NCI-H1930 (cell line): ENCODE results near the gene PLXNB1.
A peak's percentile ranks its signal among the peaks of the same experiment; 100 is the strongest.
"Not testable (repeated sequence)": the region's sequence is repeated elsewhere in the genome, so short reads cannot be mapped to it uniquely, and the experiment has no call there.

Experiments used
- DNase-seq, 2 experiments: peaks; one replicate each; lab custom pipeline; 2025; lab: John Stamatoyannopoulos, UW

The PLXNB1 gene

GRCh38 chr3:48465531-48466378 lies 35.9 kb upstream of the PLXNB1 start:
- DNase-seq = no peak

- no peak for DNase-seq
These were observed 35.3 kb upstream of the PLXNB1 start for GRCh38 chr3:48465237-48465530.

- DNase-seq = no peak
These were observed 34.9 kb upstream of the PLXNB1 start for GRCh38 chr3:48464713-48465221.

GRCh38 chr3:48463703-48464102 lies 33.8 kb upstream of the PLXNB1 start:
- no peak for DNase-seq

- DNase-seq = not testable (repeated sequence)
These were observed 31.9 kb upstream of the PLXNB1 start for GRCh38 chr3:48461767-48462166.

- DNase-seq = no peak
These were observed 30.6 kb upstream of the PLXNB1 start for GRCh38 chr3:48460517-48460902.

- no peak for DNase-seq
These were observed 30.1 kb upstream of the PLXNB1 start for GRCh38 chr3:48459773-48460516.

- no peak for DNase-seq
These were observed 29.4 kb upstream of the PLXNB1 start for GRCh38 chr3:48459331-48459730.

- DNase-seq = no peak
These were observed 26.6 kb upstream of the PLXNB1 start for GRCh38 chr3:48456456-48456855.

GRCh38 chr3:48451270-48451669 lies 21.4 kb upstream of the PLXNB1 start:
- DNase-seq = no peak

- peak; percentile 60 to 75 for DNase-seq
These were observed 16.7 kb upstream of the PLXNB1 start, which contains the start of gene ATRIP for GRCh38 chr3:48446425-48447193. TSS of gene ATRIP (plus strand) at chr3:48446737. CDS start at chr3:48446846, 109 bp downstream.

- no peak for DNase-seq
These were observed 16.1 kb upstream of the PLXNB1 start for GRCh38 chr3:48446043-48446424.

GRCh38 chr3:48445277-48445882 lies 15.5 kb upstream of the PLXNB1 start:
- DNase-seq = no peak

GRCh38 chr3:48441940-48442339 lies 12.1 kb upstream of the PLXNB1 start:
- DNase-seq = no peak

GRCh38 chr3:48440590-48440958 lies 10.7 kb upstream of the PLXNB1 start:
- no peak for DNase-seq

- peak; percentile 90 to 93 for DNase-seq
These were observed 10.1 kb upstream of the PLXNB1 start, which contains the start of the genes CCDC51 and TMA7 for GRCh38 chr3:48439820-48440589. TSS of gene CCDC51 (minus strand) at chr3:48440119. CDS start at chr3:48435128, 4,991 bp downstream. TSS of gene TMA7 (plus strand) at chr3:48440257. CDS start at chr3:48440297, 40 bp downstream.

- no peak for DNase-seq
These were observed 7.9 kb upstream of the PLXNB1 start for GRCh38 chr3:48437812-48438211.

GRCh38 chr3:48436855-48437254 lies 7.0 kb upstream of the PLXNB1 start:
- DNase-seq = no peak

GRCh38 chr3:48436477-48436787 lies 6.5 kb upstream of the PLXNB1 start:
- no peak for DNase-seq

GRCh38 chr3:48435774-48436476 lies 6.0 kb upstream of the PLXNB1 start:
- peak; percentile 44 to 69 for DNase-seq

GRCh38 chr3:48435223-48435595 lies 5.3 kb upstream of the PLXNB1 start:
- no peak for DNase-seq
